ENCODE measurements around the gene DACH1. TPM values are rescaled to one million over a fixed set of nuclear protein-coding genes. Genes with fewer than 3 reads are reported as not detected.

DACH1 gene
- total RNA-seq, 1 donor from 2014 or later: not detected

- Histone ChIP-seq H3K27me3 (ENCODE audit: control insufficient read depth, insufficient read depth, low read length) (no peaks in the 10 kb centered on the region), H3K36me3 (ENCODE audit: control insufficient read depth, insufficient read depth, low read length) (no peaks in the 10 kb centered on the region), H3K4me3 (ENCODE audit: low read depth, low read length) (no peak overlapping the region)
- TF ChIP-seq, protein P1, sequence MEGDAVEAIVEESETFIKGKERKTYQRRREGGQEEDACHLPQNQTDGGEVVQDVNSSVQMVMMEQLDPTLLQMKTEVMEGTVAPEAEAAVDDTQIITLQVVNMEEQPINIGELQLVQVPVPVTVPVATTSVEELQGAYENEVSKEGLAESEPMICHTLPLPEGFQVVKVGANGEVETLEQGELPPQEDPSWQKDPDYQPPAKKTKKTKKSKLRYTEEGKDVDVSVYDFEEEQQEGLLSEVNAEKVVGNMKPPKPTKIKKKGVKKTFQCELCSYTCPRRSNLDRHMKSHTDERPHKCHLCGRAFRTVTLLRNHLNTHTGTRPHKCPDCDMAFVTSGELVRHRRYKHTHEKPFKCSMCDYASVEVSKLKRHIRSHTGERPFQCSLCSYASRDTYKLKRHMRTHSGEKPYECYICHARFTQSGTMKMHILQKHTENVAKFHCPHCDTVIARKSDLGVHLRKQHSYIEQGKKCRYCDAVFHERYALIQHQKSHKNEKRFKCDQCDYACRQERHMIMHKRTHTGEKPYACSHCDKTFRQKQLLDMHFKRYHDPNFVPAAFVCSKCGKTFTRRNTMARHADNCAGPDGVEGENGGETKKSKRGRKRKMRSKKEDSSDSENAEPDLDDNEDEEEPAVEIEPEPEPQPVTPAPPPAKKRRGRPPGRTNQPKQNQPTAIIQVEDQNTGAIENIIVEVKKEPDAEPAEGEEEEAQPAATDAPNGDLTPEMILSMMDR (IDR thresholded peaks at IDR 0.05; ENCODE audit: insufficient read depth, low read length, severe bottlenecking): no peak
- no peak for FAIRE-seq
- DNase-seq (ENCODE audit: low read depth): no peak
Observed at GRCh38 chr13:71448080-71448630, 418.8 kb downstream of the DACH1 start.

- no peak overlapping the region for H3K4me3 ChIP-seq (ENCODE audit: low read depth, low read length)
- no peaks in the 10 kb centered on the region for H3K27me3 ChIP-seq (ENCODE audit: control insufficient read depth, insufficient read depth, low read length)
- TF ChIP-seq, protein P1 (IDR thresholded peaks at IDR 0.05; ENCODE audit: insufficient read depth, low read length, severe bottlenecking): no peak
- DNase-seq (ENCODE audit: low read depth) (no peak), FAIRE-seq (no peak)
- H3K36me3 ChIP-seq (ENCODE audit: control insufficient read depth, insufficient read depth, low read length): no peaks in the 10 kb centered on the region
Observed at GRCh38 chr13:71437704-71438103, 429.3 kb downstream of the DACH1 start.

- TF ChIP-seq, protein P1 (IDR thresholded peaks at IDR 0.05; ENCODE audit: insufficient read depth, low read length, severe bottlenecking): no peak
- FAIRE-seq (no peak), DNase-seq (ENCODE audit: low read depth) (no peak)
- H3K36me3 ChIP-seq (ENCODE audit: control insufficient read depth, insufficient read depth, low read length): no peaks in the 10 kb centered on the region
- no peak overlapping the region for H3K4me3 ChIP-seq (ENCODE audit: low read depth, low read length)
- no peaks in the 10 kb centered on the region for H3K27me3 ChIP-seq (ENCODE audit: control insufficient read depth, insufficient read depth, low read length)
Observed at GRCh38 chr13:71430681-71431080, 436.3 kb downstream of the DACH1 start.

DNA sequence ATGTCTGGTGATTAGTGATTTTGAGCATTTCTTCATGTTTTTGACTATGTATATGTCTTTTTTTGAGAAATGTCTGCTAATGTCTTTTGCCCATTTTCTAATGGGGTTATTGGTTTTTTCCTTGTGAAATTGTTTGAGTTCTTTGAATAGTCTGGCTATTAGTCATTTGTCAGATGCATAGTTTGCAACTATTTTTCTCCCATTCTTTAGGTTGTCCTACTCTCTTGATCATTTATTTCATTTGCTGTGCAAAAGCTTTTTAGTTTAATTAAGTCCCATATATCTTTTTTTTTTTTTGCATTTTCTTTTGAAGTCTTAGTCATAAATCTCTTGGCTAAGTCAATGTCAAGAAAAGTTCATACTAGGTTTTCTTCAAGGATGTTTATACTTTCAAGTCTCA lies 449.8 kb downstream of the DACH1 start:
- TF ChIP-seq, protein P1 (IDR thresholded peaks at IDR 0.05; ENCODE audit: insufficient read depth, low read length, severe bottlenecking): no peak
- no peaks in the 10 kb centered on the region for H3K27me3 ChIP-seq (ENCODE audit: control insufficient read depth, insufficient read depth, low read length)
- H3K36me3 ChIP-seq (ENCODE audit: control insufficient read depth, insufficient read depth, low read length): no peaks in the 10 kb centered on the region
- DNase-seq (ENCODE audit: low read depth) (peak; percentile 22), FAIRE-seq (no peak)
- H3K4me3 ChIP-seq (ENCODE audit: low read depth, low read length): no peak overlapping the region

GRCh38 chr13:71412231-71412630 lies 454.8 kb downstream of the DACH1 start:
- Histone ChIP-seq H3K27me3 (ENCODE audit: control insufficient read depth, insufficient read depth, low read length) (no peaks in the 10 kb centered on the region), H3K36me3 (ENCODE audit: control insufficient read depth, insufficient read depth, low read length) (no peaks in the 10 kb centered on the region), H3K4me3 (ENCODE audit: low read depth, low read length) (no peak overlapping the region)
- FAIRE-seq: no peak
- TF ChIP-seq, protein P1 (IDR thresholded peaks at IDR 0.05; ENCODE audit: insufficient read depth, low read length, severe bottlenecking): no peak
- DNase-seq (ENCODE audit: low read depth): no peak

- H3K4me3 ChIP-seq (ENCODE audit: low read depth, low read length): no peak overlapping the region
- FAIRE-seq (no peak), DNase-seq (ENCODE audit: low read depth) (peak; percentile 76)
- no peaks in the 10 kb centered on the region for H3K36me3 ChIP-seq (ENCODE audit: control insufficient read depth, insufficient read depth, low read length)
- TF ChIP-seq, protein P1 (IDR thresholded peaks at IDR 0.05; ENCODE audit: insufficient read depth, low read length, severe bottlenecking): no peak
- no peaks in the 10 kb centered on the region for H3K27me3 ChIP-seq (ENCODE audit: control insufficient read depth, insufficient read depth, low read length)
Observed at GRCh38 chr13:71408416-71408815, 458.6 kb downstream of the DACH1 start.

Measured in bronchial epithelial cell (primary cell).